ENCODE results near the gene CYP2B6.

Gene CYP2B6

DNA sequence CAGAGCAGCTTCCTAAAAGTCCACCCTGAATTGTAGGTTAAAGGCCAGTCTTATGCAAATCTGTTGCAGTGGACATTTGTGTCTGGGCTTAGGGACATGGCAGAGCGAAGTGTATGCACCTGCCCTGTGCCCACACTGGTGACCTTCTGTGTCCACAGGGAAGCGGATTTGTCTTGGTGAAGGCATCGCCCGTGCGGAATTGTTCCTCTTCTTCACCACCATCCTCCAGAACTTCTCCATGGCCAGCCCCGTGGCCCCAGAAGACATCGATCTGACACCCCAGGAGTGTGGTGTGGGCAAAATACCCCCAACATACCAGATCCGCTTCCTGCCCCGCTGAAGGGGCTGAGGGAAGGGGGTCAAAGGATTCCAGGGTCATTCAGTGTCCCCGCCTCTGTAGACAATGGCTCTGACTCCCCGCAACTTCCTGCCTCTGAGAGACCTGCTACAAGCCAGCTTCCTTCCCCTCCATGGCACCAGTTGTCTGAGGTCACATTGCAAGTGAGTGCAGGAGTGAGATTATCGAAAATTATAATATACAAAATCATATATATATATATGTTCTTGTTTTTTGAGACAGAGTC lies 25.5 kb downstream of the CYP2B6 start:
- no peak overlapping the region for H3K4me3 ChIP-seq (replicated peaks; ENCODE audit: low read depth, low read length)
- no peak for DNase-seq (ENCODE audit: low read depth)
- TF ChIP-seq CTCF (IDR thresholded peaks at IDR 0.05; ENCODE audit: low read length, missing control alignments), result no peak

- no peak for DNase-seq (ENCODE audit: low read depth)
- TF ChIP-seq CTCF (IDR thresholded peaks at IDR 0.05; ENCODE audit: low read length, missing control alignments), result no peak
- no peak overlapping the region for H3K4me3 ChIP-seq (replicated peaks; ENCODE audit: low read depth, low read length)
Measured at GRCh38 chr19:41018736-41019290, 27.7 kb downstream of the CYP2B6 start.

- TF ChIP-seq CTCF (IDR thresholded peaks at IDR 0.05; ENCODE audit: low read length, missing control alignments), result no peak
- H3K4me3 ChIP-seq (replicated peaks; ENCODE audit: low read depth, low read length), result no peak overlapping the region
- no peak for DNase-seq (ENCODE audit: low read depth)
Measured at GRCh38 chr19:41019346-41019745, 28.3 kb downstream of the CYP2B6 start.

DNA sequence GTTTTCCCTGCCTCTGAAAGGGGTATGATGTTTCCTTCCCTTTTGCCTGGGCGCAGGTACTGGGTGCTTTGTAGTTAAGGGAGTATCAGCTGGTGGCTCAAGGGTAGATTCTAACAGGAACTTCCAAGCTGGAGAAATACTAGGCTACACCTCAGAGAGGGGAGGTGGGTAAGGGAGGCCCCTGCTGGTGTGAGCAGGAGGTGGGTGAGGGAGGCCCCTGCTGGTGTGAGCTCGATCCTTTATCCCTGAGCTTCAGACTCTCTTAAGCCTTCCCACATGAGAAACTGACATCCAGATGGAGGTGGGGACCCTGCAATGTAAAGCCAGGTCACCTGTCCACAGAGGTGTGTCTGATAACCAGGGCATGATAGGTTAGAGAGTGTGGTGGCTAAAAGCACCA lies 32.1 kb downstream of the CYP2B6 start:
- DNase-seq (ENCODE audit: low read depth), result no peak
- TF ChIP-seq CTCF (IDR thresholded peaks at IDR 0.05; ENCODE audit: low read length, missing control alignments), result no peak
- no peak overlapping the region for H3K4me3 ChIP-seq (replicated peaks; ENCODE audit: low read depth, low read length)

- no peak overlapping the region for H3K4me3 ChIP-seq (replicated peaks; ENCODE audit: low read depth, low read length)
- TF ChIP-seq CTCF (IDR thresholded peaks at IDR 0.05; ENCODE audit: low read length, missing control alignments), result no peak
- no peak for DNase-seq (ENCODE audit: low read depth)
Measured at GRCh38 chr19:41025411-41025810, 34.3 kb downstream of the CYP2B6 start.

DNA sequence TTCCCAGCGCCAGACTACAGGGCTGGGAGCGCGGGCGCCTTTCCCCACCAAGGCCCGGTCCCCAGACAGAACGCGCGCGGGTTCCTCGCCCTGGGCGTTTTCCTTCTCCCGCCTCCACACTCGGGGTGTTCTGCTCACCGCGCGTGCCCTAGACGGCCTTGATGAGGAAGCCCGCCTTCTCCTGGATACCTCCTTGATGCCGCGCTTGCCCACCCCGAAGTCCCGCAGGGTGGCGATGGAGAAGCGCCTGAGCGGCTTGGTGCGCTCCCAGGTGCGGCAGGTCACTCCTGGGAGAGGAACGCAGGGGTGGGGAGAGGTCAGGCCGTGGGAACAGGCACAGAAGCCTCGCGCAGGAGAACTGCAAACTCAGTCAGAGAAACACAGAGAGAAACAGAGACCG lies 34.8 kb downstream of the CYP2B6 start:
- H3K4me3 ChIP-seq (replicated peaks; ENCODE audit: low read depth, low read length), result no peak overlapping the region
- TF ChIP-seq CTCF (IDR thresholded peaks at IDR 0.05; ENCODE audit: low read length, missing control alignments), result no peak
- no peak for DNase-seq (ENCODE audit: low read depth)
